WI38 (cell line): ENCODE data around the gene CEP192.

Experiments
- H3K4me3 ChIP-seq: 2 replicates; pipeline ENCODE4 v1.5.1; 2011; ENCODE audit warnings: low read depth, mild to moderate bottlenecking, control low read depth, low read length
- CTCF ChIP-seq: IDR thresholded peaks from 2 replicates; pipeline ENCODE4 v1.5.1; 2012; ENCODE audit warnings: low read depth, mild to moderate bottlenecking, control low read depth, low read length

CEP192 gene

GRCh38 chr18:13103366-13103765 lies 112.2 kb downstream of the CEP192 start:
- H3K4me3 ChIP-seq = no peak overlapping the region

GRCh38 chr18:13105059-13105458 lies 113.9 kb downstream of the CEP192 start:
- no peak overlapping the region for H3K4me3 ChIP-seq
- no peak for TF ChIP-seq CTCF

More at GRCh38 chr18:13103366-13103765, 112.2 kb downstream of the CEP192 start:
- TF ChIP-seq CTCF = no peak

- no peak for TF ChIP-seq CTCF
- H3K4me3 ChIP-seq = no peak overlapping the region
Observed at GRCh38 chr18:13107074-13107473, 115.9 kb downstream of the CEP192 start.

GRCh38 chr18:13108330-13108729 lies 117.2 kb downstream of the CEP192 start:
- TF ChIP-seq CTCF = no peak

GRCh38 chr18:13110559-13110958 lies 119.4 kb downstream of the CEP192 start:
- no peak for TF ChIP-seq CTCF
- no peak overlapping the region for H3K4me3 ChIP-seq

More at GRCh38 chr18:13108330-13108729, 117.2 kb downstream of the CEP192 start:
- no peak overlapping the region for H3K4me3 ChIP-seq

- TF ChIP-seq CTCF = no peak
- no peak overlapping the region for H3K4me3 ChIP-seq
Observed at GRCh38 chr18:13112982-13113381, 121.8 kb downstream of the CEP192 start.

GRCh38 chr18:13120255-13120654 lies 129.1 kb downstream of the CEP192 start:
- TF ChIP-seq CTCF = no peak
- no peak overlapping the region for H3K4me3 ChIP-seq
